Fibroblast of the aortic adventitia (primary cell): Measurements from ENCODE around the gene GLI3. TPM values are rescaled to one million over a fixed set of nuclear protein-coding genes. Genes with fewer than 3 reads are reported as not detected.

Experiments used
- DNase-seq: peaks from one replicate; pipeline ENCODE4 v3.0.0-alpha.2; 2010; ENCODE audit warnings: low read depth
- H3K4me3 ChIP-seq: 2 replicates; pipeline ENCODE4 v1.5.1; 2011; ENCODE audit warnings: low read depth, mild to moderate bottlenecking, control low read depth, low read length, moderate library complexity
- CTCF ChIP-seq: IDR thresholded peaks from 2 replicates; pipeline ENCODE4 v1.5.1; 2011; ENCODE audit warnings: mild to moderate bottlenecking, low read length, control low read depth, inconsistent platforms; ENCODE audit not compliant: insufficient read depth
- total RNA-seq: library from RNA; depleted of rRNA; stranded (reverse); fragments of >200 nt; gene quantifications from 2 replicates; pipeline ENCODE4 v1.2.3, GENCODE V29; 2012; ENCODE audit warnings: low replicate concordance

GLI3 gene
- total RNA-seq, 1 donor, result 7.0 TPM

GRCh38 chr7:42137431-42137830 is 99.6 kb downstream of the GLI3 start:
- DNase-seq, result no peak
- H3K4me3 ChIP-seq, result no peak overlapping the region
- TF ChIP-seq CTCF, result no peak

DNA sequence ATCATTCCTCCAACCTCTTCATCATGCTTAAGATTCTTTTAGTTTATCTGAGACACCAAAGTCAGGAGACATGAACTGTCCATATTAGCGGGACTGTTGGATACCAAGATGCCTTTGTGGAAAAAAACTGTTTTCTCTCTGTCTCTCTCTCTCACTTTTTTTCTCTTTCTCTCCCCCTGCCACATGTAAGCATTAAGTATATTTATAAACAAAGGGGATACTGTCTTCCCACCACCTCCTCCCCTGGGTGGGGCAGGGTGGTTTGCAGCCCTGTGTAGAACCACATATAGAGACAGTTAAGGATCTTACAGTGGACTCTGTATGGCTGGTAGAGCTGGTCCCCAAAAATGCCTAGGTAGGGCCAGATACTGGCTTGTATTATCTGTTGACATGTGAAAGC is 101.3 kb downstream of the GLI3 start:
- no peak overlapping the region for H3K4me3 ChIP-seq
- DNase-seq, result no peak
- TF ChIP-seq CTCF, result no peak

GRCh38 chr7:42134276-42134876 is 102.6 kb downstream of the GLI3 start:
- no peak for DNase-seq
- no peak for TF ChIP-seq CTCF
- no peak overlapping the region for H3K4me3 ChIP-seq

- no peak for TF ChIP-seq CTCF
- no peak for DNase-seq
- no peak overlapping the region for H3K4me3 ChIP-seq
Measured at GRCh38 chr7:42133321-42133720, 103.7 kb downstream of the GLI3 start.

DNA sequence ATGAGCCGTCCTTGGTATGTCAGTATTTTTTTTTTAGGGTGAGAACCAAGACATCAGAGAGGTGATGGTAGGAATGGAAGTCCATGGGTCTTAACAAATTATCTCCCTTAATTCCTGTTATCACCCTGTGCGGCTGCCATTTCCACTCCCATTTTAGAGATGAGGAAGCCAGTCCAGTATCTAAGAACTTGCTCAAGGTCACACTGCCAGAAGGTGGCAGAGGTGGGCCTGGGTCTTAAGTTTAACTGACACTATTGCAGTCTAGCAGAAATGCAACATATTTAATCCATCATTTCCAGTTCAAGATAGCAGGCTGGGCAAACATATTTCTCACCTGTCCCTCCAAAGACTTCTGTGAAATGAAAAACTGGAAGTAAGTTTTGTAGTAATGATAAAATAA is 108.3 kb downstream of the GLI3 start:
- H3K4me3 ChIP-seq, result no peak overlapping the region
- TF ChIP-seq CTCF, result peak; percentile 11
- DNase-seq, result no peak

GRCh38 chr7:42127232-42127622 is 109.8 kb downstream of the GLI3 start:
- no peak for DNase-seq
- no peak for TF ChIP-seq CTCF
- no peak overlapping the region for H3K4me3 ChIP-seq
